SK-N-SH (cell line): Measurements from ENCODE around the gene VAMP2. TPM values are rescaled to one million over a fixed set of nuclear protein-coding genes. Genes with fewer than 3 reads are reported as not detected.

ENCODE experiments used
- CTCF ChIA-PET: fragments of 300-600, 350-600 bp; formaldehyde crosslinking; extraction: SDS; loops from one replicate; lab custom pipeline; 2021; lab: Yijun Ruan, JAX
- POLR2A ChIA-PET: fragments of 350-600 bp; sonication (Branson Sonifier 250); formaldehyde crosslinking; extraction: SDS; loops from one replicate; lab custom pipeline; 2020; ENCODE audit warnings: antibody characterized with exemption, inconsistent platforms; lab: Yijun Ruan, JAX
- DNase-seq: peaks from one replicate; pipeline ENCODE4 v3.0.0; 2012
- H2AFZ ChIP-seq: fragments of 200-600 bp; sonication (generic); 2 replicates; pipeline ENCODE4 v1.8.1; 2016; ENCODE audit warnings: antibody characterized with exemption, mild to moderate bottlenecking, low read depth
- H3F3A ChIP-seq: fragments of 200-600 bp; sonication (generic); replicated peaks from 2 replicates; pipeline ENCODE3; 2016; ENCODE audit warnings: antibody characterized with exemption, mild to moderate bottlenecking; ENCODE audit not compliant: insufficient read depth
- H3K27ac ChIP-seq, 2 experiments: fragments of 200-500 bp in 1 of 2; fragments of 200-600 bp in 1 of 2; sonication (Bioruptor generic) in 1 of 2; sonication (generic), shearing (Covaris generic) in 1 of 2; 2 replicates each; pipeline versions ENCODE4 v1.5.1 to v1.6.1; 2014 to 2016; ENCODE audit warnings: low read depth in 2 of 2, inconsistent platforms in 1 of 2, low read length in 1 of 2, mild to moderate bottlenecking in 1 of 2, mixed read lengths in 1 of 2
- H3K27me3 ChIP-seq: fragments of 200-600 bp; sonication (generic), shearing (Covaris generic); 2 replicates; pipeline ENCODE4 v1.6.1; 2016; ENCODE audit warnings: mixed run types; ENCODE audit not compliant: insufficient read depth
- H3K36me3 ChIP-seq, 2 experiments: fragments of 200-500 bp in 1 of 2; fragments of 200-600 bp in 1 of 2; sonication (Bioruptor generic) in 1 of 2; sonication (generic) in 1 of 2; replicated peaks in 1 of 2; 2 replicates each; pipeline versions ENCODE3 to v1.5.1; 2014 to 2016; ENCODE audit warnings: low read length in 1 of 2, mild to moderate bottlenecking in 1 of 2; ENCODE audit not compliant: insufficient read depth in 2 of 2, control insufficient read depth in 1 of 2
- H3K4me1 ChIP-seq, 2 experiments: fragments of 200-500 bp in 1 of 2; fragments of 200-600 bp in 1 of 2; sonication (Bioruptor generic) in 1 of 2; sonication (generic), shearing (Covaris generic) in 1 of 2; 2 replicates each; pipeline versions ENCODE4 v1.5.1 to v1.6.1; 2014 to 2016; ENCODE audit warnings: low read depth in 1 of 2, low read length in 1 of 2, mixed run types in 1 of 2; ENCODE audit not compliant: insufficient read depth in 2 of 2, control insufficient read depth in 1 of 2
- H3K4me2 ChIP-seq: fragments of 200-600 bp; sonication (generic), shearing (Covaris generic); 2 replicates; pipeline ENCODE4 v1.6.1; 2017; ENCODE audit warnings: mixed run types
- H3K4me3 ChIP-seq, 2 experiments: fragments of 200-500 bp in 1 of 2; fragments of 200-600 bp in 1 of 2; sonication (Bioruptor generic) in 1 of 2; sonication (generic), shearing (Covaris generic) in 1 of 2; 2 replicates each; pipeline versions ENCODE4 v1.5.1 to v1.8.1; 2014 to 2016; ENCODE audit warnings: low read depth in 2 of 2, inconsistent platforms in 1 of 2, low read length in 1 of 2, mild to moderate bottlenecking in 1 of 2, mixed read lengths in 1 of 2, moderate library complexity in 1 of 2
- H3K79me2 ChIP-seq: fragments of 200-600 bp; sonication (generic); 2 replicates; pipeline ENCODE4 v1.8.1; 2017; ENCODE audit warnings: mild to moderate bottlenecking; ENCODE audit not compliant: insufficient read depth
- H3K9ac ChIP-seq: fragments of 200-600 bp; sonication (generic); 2 replicates; pipeline ENCODE4 v1.6.1; 2017; ENCODE audit warnings: mixed run types
- H3K9me2 ChIP-seq: fragments of 200-600 bp; sonication (generic); 2 replicates; pipeline ENCODE4 v1.6.1; 2017; ENCODE audit warnings: mixed run types
- H3K9me3 ChIP-seq: fragments of 200-600 bp; sonication (generic); 2 replicates; pipeline ENCODE4 v1.6.1; 2017; ENCODE audit warnings: mixed run types, mild to moderate bottlenecking, moderate library complexity
- H4K20me1 ChIP-seq: fragments of 200-600 bp; sonication (generic); 2 replicates; pipeline ENCODE4 v1.6.1; 2017; ENCODE audit warnings: mild to moderate bottlenecking, mixed run types; ENCODE audit not compliant: insufficient read depth
- CHD2 ChIP-seq: fragments of 150-350 bp; IDR thresholded peaks from 2 replicates; pipeline ENCODE4 v1.6.1; 2018; ENCODE audit warnings: low read length; ENCODE audit not compliant: partially characterized antibody
- EZH2phosphoT487 ChIP-seq: fragments of 200-600 bp; sonication (generic); IDR thresholded peaks from 2 replicates; pipeline ENCODE4 v1.6.1; 2017; ENCODE audit warnings: low read depth, mixed run types, mild to moderate bottlenecking, antibody characterized with exemption, moderate library complexity, borderline replicate concordance
- FOXM1 ChIP-seq: IDR thresholded peaks from 2 replicates; pipeline ENCODE4 v1.4.0; 2012; ENCODE audit warnings: low read depth, mild to moderate bottlenecking
- IRF3 ChIP-seq: fragments of 150-350 bp; IDR thresholded peaks from 2 replicates; pipeline ENCODE4 v1.6.1; 2016; ENCODE audit warnings: mild to moderate bottlenecking, low read depth, low read length
- NRF1 ChIP-seq: IDR thresholded peaks from 2 replicates; pipeline ENCODE4 v1.6.1; 2012; ENCODE audit warnings: low read depth, mild to moderate bottlenecking, low read length
- POLR2AphosphoS5 ChIP-seq: IDR thresholded peaks from 2 replicates; pipeline ENCODE4 v1.6.1; 2012; ENCODE audit warnings: low read depth, low read length
- RAD21 ChIP-seq: IDR thresholded peaks from 2 replicates; pipeline ENCODE4 v1.6.1; 2012; ENCODE audit warnings: mild to moderate bottlenecking, low read length
- RCOR1 ChIP-seq: fragments of 150-350 bp; IDR thresholded peaks from 2 replicates; pipeline ENCODE4 v1.6.1; 2017; ENCODE audit warnings: antibody characterized with exemption, low read length
- RXRA ChIP-seq: IDR thresholded peaks from 2 replicates; pipeline ENCODE4 v1.4.0; 2012; ENCODE audit warnings: low read depth, mild to moderate bottlenecking, borderline replicate concordance
- SIN3A ChIP-seq: IDR thresholded peaks from 2 replicates; pipeline ENCODE4 v1.6.1; 2012; ENCODE audit warnings: low read depth, mild to moderate bottlenecking, low read length, moderate library complexity, borderline replicate concordance
- SMC3 ChIP-seq: IDR thresholded peaks from 2 replicates; pipeline ENCODE4 v1.6.1; 2012; ENCODE audit warnings: low read depth, low read length, improper control_type of control experiment
- TAF1 ChIP-seq: IDR thresholded peaks from 2 replicates; pipeline ENCODE4 v1.6.1; 2012; ENCODE audit warnings: low read depth, mild to moderate bottlenecking, low read length, moderate library complexity, borderline replicate concordance
- TCF12 ChIP-seq: IDR thresholded peaks from 2 replicates; pipeline ENCODE4 v1.4.0; 2012
- USF1 ChIP-seq: IDR thresholded peaks from 2 replicates; pipeline ENCODE4 v1.4.0; 2012; ENCODE audit warnings: low read depth, borderline replicate concordance
- ZBTB33 ChIP-seq: IDR thresholded peaks from 2 replicates; pipeline ENCODE4 v1.4.0; 2012; ENCODE audit warnings: low read depth, borderline replicate concordance
- WGBS: methylation state at CpG from one replicate; pipeline ENCODE4 v1.1.6; 2017; ENCODE audit warnings: low lambda C conversion rate; 5-methylcytosine and 5-hydroxymethylcytosine counted together
- polyA plus RNA-seq, 3 experiments: library from polyadenylated mRNA; depleted of rRNA; stranded (reverse); fragments of >200 nt; gene quantifications; 2 replicates each; pipeline ENCODE4 v1.2.3, GENCODE V29; 2012
- TF ChIP-seq, protein P1 (sequence below): fragments of 150-350 bp; IDR thresholded peaks from 2 replicates; pipeline ENCODE4 v1.6.1; 2017; ENCODE audit warnings: antibody characterized with exemption, low read length, low read depth, borderline replicate concordance

The VAMP2 gene
- polyA plus RNA-seq, 1 of the 3 experiments (the other 2 are of a cell fraction) = 42.0 TPM

- Histone ChIP-seq H3K9me2 (no peaks in the 10 kb centered on the region), H4K20me1 (peaks cover 8% of the 10 kb centered on the region; the same call in 1 of the 2 replicates), H3K4me2 (no peak overlapping the region), H3K9ac (no peak overlapping the region), H3K9me3 (no peaks in the 10 kb centered on the region), H3K36me3 (peaks cover 15 to 40% of the 10 kb centered on the region in 2 experiments), H3K4me1 (peaks cover 0 to 5% of the 10 kb centered on the region in 2 experiments; a peak in 1 of 4 replicates), H3K27ac (no peak overlapping the region), H3K27me3 (no peaks in the 10 kb centered on the region), H3K4me3 (no peak overlapping the region), H3F3A (peaks cover 27% of the 10 kb centered on the region), H2AFZ (no peak overlapping the region), H3K79me2 (no peaks in the 10 kb centered on the region)
- ChIA-PET CTCF (interaction anchor here (0.6 to 9.5 kb wide), 8 partner anchors 9 to 1522 kb away, joined by 3 to 98 read pairs (median 6); partner anchors contain the start of genes ALOXE3, PER1 and VAMP2), POLR2A (interaction anchor here (1.7 to 4.1 kb wide), 2 partner anchors 10 to 14 kb away, joined by 6 to 19 read pairs; partner anchors contain the start of gene PER1)
- 94% methylated on average over 7 of the region's 7 CpGs for WGBS
- DNase-seq = no peak
- TF ChIP-seq USF1 (no peak), RCOR1 (no peak), IRF3 (no peak), RXRA (no peak), POLR2AphosphoS5 (no peak), SIN3A (no peak), FOXM1 (no peak), NRF1 (no peak), TCF12 (no peak), ZBTB33 (no peak), RAD21 (no peak), EZH2phosphoT487 (no peak), TAF1 (no peak), SMC3 (no peak), CHD2 (no peak)
- TF ChIP-seq, protein P1, sequence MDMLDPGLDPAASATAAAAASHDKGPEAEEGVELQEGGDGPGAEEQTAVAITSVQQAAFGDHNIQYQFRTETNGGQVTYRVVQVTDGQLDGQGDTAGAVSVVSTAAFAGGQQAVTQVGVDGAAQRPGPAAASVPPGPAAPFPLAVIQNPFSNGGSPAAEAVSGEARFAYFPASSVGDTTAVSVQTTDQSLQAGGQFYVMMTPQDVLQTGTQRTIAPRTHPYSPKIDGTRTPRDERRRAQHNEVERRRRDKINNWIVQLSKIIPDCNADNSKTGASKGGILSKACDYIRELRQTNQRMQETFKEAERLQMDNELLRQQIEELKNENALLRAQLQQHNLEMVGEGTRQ = no peak
These were observed 21.7 kb downstream of the VAMP2 start for GRCh38 chr17:8141045-8141444.
